WTC11 (cell line): Measurements from ENCODE around the gene NQO2. TPM values are rescaled to one million over a fixed set of nuclear protein-coding genes. Genes with fewer than 3 reads are reported as not detected.
"Not testable (repeated sequence)": the region's sequence is repeated elsewhere in the genome, so short reads cannot be mapped to it uniquely, and the experiment has no call there.

Source experiments
- ATAC-seq: fragments of 200-7000 bp; cut with Tn5 transposase; 2 replicates; pipeline ENCODE4 v1.10.0; 2021; ENCODE audit warnings: mild to moderate bottlenecking, moderate library complexity
- CTCF ChIA-PET: fragments of 300-600 bp; sonication (Branson Sonifier 250); formaldehyde crosslinking; loops from one replicate; lab custom pipeline; 2021; ENCODE audit warnings: antibody characterized with exemption; lab: Charles Lee
- POLR2A ChIA-PET: fragments of 350-600 bp; sonication (Branson Sonifier 250); formaldehyde crosslinking; loops from one replicate; lab custom pipeline; 2021; ENCODE audit warnings: antibody characterized with exemption; lab: Charles Lee
- DNase-seq: peaks from one replicate; pipeline ENCODE4 v3.0.0; 2021; ENCODE audit warnings: low spot score
- H3K27ac Mint-ChIP-seq: 2 replicates; pipeline ENCODE4 v1.8.0; 2021; ENCODE audit warnings: mixed read lengths
- H3K27me3 Mint-ChIP-seq: 2 replicates; pipeline ENCODE4 v1.8.0; 2021; ENCODE audit warnings: low read depth, mild to moderate bottlenecking, moderate library complexity, mixed read lengths
- H3K36me3 Mint-ChIP-seq: 2 replicates; pipeline ENCODE4 v1.8.0; 2021; ENCODE audit warnings: mixed read lengths
- H3K4me1 Mint-ChIP-seq: 2 replicates; pipeline ENCODE4 v1.8.0; 2022; ENCODE audit warnings: mixed read lengths
- H3K4me3 Mint-ChIP-seq: 2 replicates; pipeline ENCODE4 v1.8.0; 2021; ENCODE audit warnings: mild to moderate bottlenecking, moderate library complexity, mixed read lengths
- H3K9me3 Mint-ChIP-seq: 2 replicates; pipeline ENCODE4 v1.8.0; 2021; ENCODE audit warnings: mixed read lengths
- FOXK1 ChIP-seq: sonication (generic); formaldehyde crosslinking; IDR thresholded peaks from 2 replicates; pipeline ENCODE4 v1.8.0; 2022; ENCODE audit warnings: mild to moderate bottlenecking, moderate library complexity, missing genetic modification reagents
- GABPB1 ChIP-seq: sonication (generic); formaldehyde crosslinking; IDR thresholded peaks from 2 replicates; pipeline ENCODE4 v1.8.1; 2023; ENCODE audit warnings: mild to moderate bottlenecking, missing genetic modification reagents
- HMGXB4 ChIP-seq: sonication (generic); formaldehyde crosslinking; IDR thresholded peaks from 2 replicates; pipeline ENCODE4 v1.8.1; 2023; ENCODE audit warnings: mild to moderate bottlenecking, moderate library complexity, missing genetic modification reagents
- RELA ChIP-seq: sonication (generic); formaldehyde crosslinking; IDR thresholded peaks from 2 replicates; pipeline ENCODE4 v1.8.1; 2022; ENCODE audit warnings: missing genetic modification reagents, mild to moderate bottlenecking, borderline replicate concordance
- SP1 ChIP-seq: sonication (generic); formaldehyde crosslinking; conservative IDR thresholded peaks from 2 replicates; pipeline ENCODE4 v1.8.1; 2022; ENCODE audit warnings: missing genetic modification reagents
- TEAD1 ChIP-seq: sonication (generic); formaldehyde crosslinking; IDR thresholded peaks from 2 replicates; pipeline ENCODE4 v1.8.0; 2022; ENCODE audit warnings: mild to moderate bottlenecking, missing genetic modification reagents
- ZNF263 ChIP-seq: sonication (generic); formaldehyde crosslinking; IDR thresholded peaks from 2 replicates; pipeline ENCODE4 v1.8.1; 2022; ENCODE audit warnings: low read depth, mild to moderate bottlenecking, moderate library complexity, missing genetic modification reagents
- total RNA-seq: library from RNA; stranded (reverse); gene quantifications from 3 replicates; pipeline ENCODE4 v1.2.3, GENCODE V29; 2021
- TF ChIP-seq, protein P1 (sequence below): sonication (generic); formaldehyde crosslinking; IDR thresholded peaks from 2 replicates; pipeline ENCODE4 v1.8.0; 2022; ENCODE audit warnings: mild to moderate bottlenecking, missing genetic modification reagents
- TF ChIP-seq, protein P2 (sequence below): fragments of 250-450 bp; sonication (Bioruptor Pico); IDR thresholded peaks from 2 replicates; pipeline ENCODE4 v1.9.0; 2021; ENCODE audit warnings: mild to moderate bottlenecking

The NQO2 gene
- total RNA-seq, 1 experiment from 2014 or later: 119 TPM

DNA sequence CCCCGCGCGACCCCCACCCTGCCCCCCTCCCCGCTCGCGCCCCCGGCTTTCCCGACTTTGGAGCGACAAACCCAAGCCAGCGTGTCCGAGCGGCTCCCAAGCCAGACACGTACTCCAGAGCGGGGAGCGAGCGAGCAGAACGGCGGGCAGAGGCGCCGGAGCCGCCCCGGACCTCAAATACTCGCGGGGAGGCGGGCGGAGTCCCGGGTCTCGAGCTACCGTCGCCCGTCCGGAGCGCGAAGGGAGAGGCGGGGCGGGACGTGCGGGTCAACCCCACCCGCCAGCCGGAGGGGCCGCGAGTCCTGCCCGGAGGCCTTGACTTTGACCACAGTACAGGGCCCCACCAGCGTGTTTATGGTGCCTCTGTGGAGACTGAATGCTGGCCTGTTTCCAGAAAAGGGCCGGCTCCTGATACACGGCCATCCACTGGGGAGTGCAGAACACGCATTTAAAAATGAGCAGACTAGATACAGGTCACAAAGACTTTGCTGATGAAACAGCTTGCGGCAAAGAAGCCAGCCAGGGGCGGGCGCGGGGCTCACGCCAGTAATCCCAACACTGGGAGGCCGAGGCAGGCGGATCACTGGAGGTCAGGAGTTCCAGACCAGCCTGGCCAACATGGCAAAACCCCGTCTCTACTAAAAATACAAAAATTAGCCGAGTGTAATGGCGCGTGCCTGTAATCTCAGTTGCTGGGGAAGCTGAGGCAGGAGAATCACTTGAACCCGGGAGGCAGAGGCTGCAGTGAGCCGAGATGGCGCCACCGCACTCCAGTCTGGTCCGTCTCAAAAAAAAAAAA is 28.1 kb upstream of the NQO2 start, which contains the start of gene SERPINB6:
Gene SERPINB6, minus strand, starts transcription at position 148 of the 799 bp plus-strand sequence. CDS start 12,235 bp downstream, outside the sequence.
- H3K36me3 Mint-ChIP-seq: no peaks in the 10 kb centered on the region
- TF ChIP-seq SP1 (CRISPR knock-in tag) (peak; percentile 19; the same call in 1 of the 2 replicates), ZNF263 (CRISPR knock-in tag) (no peak), GABPB1 (CRISPR knock-in tag) (peak; percentile 83), RELA (CRISPR knock-in tag) (no peak), HMGXB4 (CRISPR knock-in tag) (peak; percentile 80), TEAD1 (CRISPR knock-in tag) (0 out of 2 replicates have a peak, but pooled peaks have one; percentile 25), FOXK1 (peak; percentile 18; the same call in 1 of the 2 replicates)
- TF ChIP-seq, protein P1, sequence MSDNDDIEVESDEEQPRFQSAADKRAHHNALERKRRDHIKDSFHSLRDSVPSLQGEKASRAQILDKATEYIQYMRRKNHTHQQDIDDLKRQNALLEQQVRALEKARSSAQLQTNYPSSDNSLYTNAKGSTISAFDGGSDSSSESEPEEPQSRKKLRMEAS (CRISPR knock-in tag): peak; percentile 34; the same call in 1 of the 2 replicates
- TF ChIP-seq, protein P2, sequence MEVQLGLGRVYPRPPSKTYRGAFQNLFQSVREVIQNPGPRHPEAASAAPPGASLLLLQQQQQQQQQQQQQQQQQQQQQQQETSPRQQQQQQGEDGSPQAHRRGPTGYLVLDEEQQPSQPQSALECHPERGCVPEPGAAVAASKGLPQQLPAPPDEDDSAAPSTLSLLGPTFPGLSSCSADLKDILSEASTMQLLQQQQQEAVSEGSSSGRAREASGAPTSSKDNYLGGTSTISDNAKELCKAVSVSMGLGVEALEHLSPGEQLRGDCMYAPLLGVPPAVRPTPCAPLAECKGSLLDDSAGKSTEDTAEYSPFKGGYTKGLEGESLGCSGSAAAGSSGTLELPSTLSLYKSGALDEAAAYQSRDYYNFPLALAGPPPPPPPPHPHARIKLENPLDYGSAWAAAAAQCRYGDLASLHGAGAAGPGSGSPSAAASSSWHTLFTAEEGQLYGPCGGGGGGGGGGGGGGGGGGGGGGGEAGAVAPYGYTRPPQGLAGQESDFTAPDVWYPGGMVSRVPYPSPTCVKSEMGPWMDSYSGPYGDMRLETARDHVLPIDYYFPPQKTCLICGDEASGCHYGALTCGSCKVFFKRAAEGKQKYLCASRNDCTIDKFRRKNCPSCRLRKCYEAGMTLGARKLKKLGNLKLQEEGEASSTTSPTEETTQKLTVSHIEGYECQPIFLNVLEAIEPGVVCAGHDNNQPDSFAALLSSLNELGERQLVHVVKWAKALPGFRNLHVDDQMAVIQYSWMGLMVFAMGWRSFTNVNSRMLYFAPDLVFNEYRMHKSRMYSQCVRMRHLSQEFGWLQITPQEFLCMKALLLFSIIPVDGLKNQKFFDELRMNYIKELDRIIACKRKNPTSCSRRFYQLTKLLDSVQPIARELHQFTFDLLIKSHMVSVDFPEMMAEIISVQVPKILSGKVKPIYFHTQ (CRISPR knock-in tag): no peak
- TF ChIP-seq, all 79 proteins: peak for 6
- H3K27me3 Mint-ChIP-seq: peaks cover 15% of the 10 kb centered on the region
- H3K27ac Mint-ChIP-seq: no peak within 1 kb of the TSS
- POLR2A ChIA-PET: interaction anchor here (0.6 to 1.2 kb wide), 3 partner anchors 19 to 82 kb away, joined by 3 to 4 read pairs (median 4); no protein-coding TSS in a partner anchor
- peak; percentile 66 for ATAC-seq
- H3K9me3 Mint-ChIP-seq: peaks cover 6% of the 10 kb centered on the region
- DNase-seq: peak; percentile 52
- CTCF ChIA-PET: interaction anchor here (0.6 to 1.6 kb wide), 3 partner anchors 17 to 121 kb away, joined by 3 to 13 read pairs (median 5); no protein-coding TSS in a partner anchor
- H3K4me3 Mint-ChIP-seq: peak within 1 kb of the TSS; percentile 78
- H3K4me1 Mint-ChIP-seq: peaks cover 19% of the 10 kb centered on the region

GRCh38 chr6:2972219-2972487 is 27.5 kb upstream of the NQO2 start:
- H3K27ac Mint-ChIP-seq: not testable (repeated sequence)

GRCh38 chr6:2972685-2973084 is 27.0 kb upstream of the NQO2 start:
- H3K4me3 Mint-ChIP-seq: peak overlapping the region; percentile 72
- ATAC-seq, H3K36me3 Mint-ChIP-seq, DNase-seq, H3K27ac Mint-ChIP-seq, H3K9me3 Mint-ChIP-seq: not testable (repeated sequence)
- H3K4me1 Mint-ChIP-seq: peaks cover 30% of the 10 kb centered on the region
- ChIA-PET POLR2A (interaction anchor here (0.6 to 1.2 kb wide), 3 partner anchors 20 to 81 kb away, joined by 3 to 4 read pairs (median 4); no protein-coding TSS in a partner anchor), CTCF (interaction anchor here (0.9 to 2.4 kb wide), 3 partner anchors 20 to 123 kb away, joined by 5 to 13 read pairs (median 6); no protein-coding TSS in a partner anchor)
- peaks cover 15% of the 10 kb centered on the region for H3K27me3 Mint-ChIP-seq

More at GRCh38 chr6:2972219-2972487, 27.5 kb upstream of the NQO2 start:
- DNase-seq, ATAC-seq, H3K9me3 Mint-ChIP-seq, H3K36me3 Mint-ChIP-seq: not testable (repeated sequence)
- POLR2A ChIA-PET: interaction anchor here (0.6 to 1.2 kb wide), 3 partner anchors 20 to 81 kb away, joined by 3 to 4 read pairs (median 4); no protein-coding TSS in a partner anchor
- peaks cover 15% of the 10 kb centered on the region for H3K27me3 Mint-ChIP-seq
- CTCF ChIA-PET: interaction anchor here (0.9 to 1.6 kb wide), 2 partner anchors 20 to 122 kb away, joined by 5 to 13 read pairs; no protein-coding TSS in a partner anchor
- peak overlapping the region; percentile 72 for H3K4me3 Mint-ChIP-seq
- peaks cover 25% of the 10 kb centered on the region for H3K4me1 Mint-ChIP-seq

GRCh38 chr6:2973180-2973579 is 26.5 kb upstream of the NQO2 start:
- ATAC-seq, DNase-seq, H3K27ac Mint-ChIP-seq, H3K9me3 Mint-ChIP-seq, H3K36me3 Mint-ChIP-seq, H3K4me3 Mint-ChIP-seq: not testable (repeated sequence)
- ChIA-PET CTCF (interaction anchor here (2.4 kb wide), 1 partner anchor 21 kb away, joined by 6 read pairs; no protein-coding TSS in a partner anchor), POLR2A (interaction anchor here (1.0 kb wide), 1 partner anchor 15 kb away, joined by 3 read pairs; no protein-coding TSS in a partner anchor)
- Mint-ChIP-seq H3K4me1 (peaks cover 34% of the 10 kb centered on the region), H3K27me3 (peaks cover 15% of the 10 kb centered on the region)
